ENCODE measurements around the gene KLHL33.

- no peak for TF ChIP-seq CTCF (IDR thresholded peaks at IDR 0.05; ENCODE audit: extremely low read depth in 1 of 2, insufficient read depth in 1 of 2, low read depth in 1 of 2, low read length in 2 of 2)
- no peak for TF ChIP-seq JUN (IDR thresholded peaks at IDR 0.05; ENCODE audit: borderline replicate concordance, insufficient read depth, insufficient read length, low read depth)
- TF ChIP-seq POLR2AphosphoS5 (IDR thresholded peaks at IDR 0.05; ENCODE audit: insufficient read depth, low read depth, low read length), result peak; percentile 75
- TF ChIP-seq GATA2 (IDR thresholded peaks at IDR 0.05; ENCODE audit: insufficient read depth, insufficient read length, low read depth, low read length), result no peak
- no peak for TF ChIP-seq EZH2 (IDR thresholded peaks at IDR 0.05; ENCODE audit: borderline replicate concordance, low read depth, low read length, severe bottlenecking)
- TF ChIP-seq POLR2A (IDR thresholded peaks at IDR 0.05; ENCODE audit: low read depth, low read length), result peak; percentile 78
- TF ChIP-seq FOS (IDR thresholded peaks at IDR 0.05; ENCODE audit: borderline replicate concordance, insufficient read depth, low read length), result no peak
- no peak for TF ChIP-seq MAX (IDR thresholded peaks at IDR 0.05; ENCODE audit: insufficient read depth, insufficient read length)
Observed at GRCh38 chr14:20412876-20413743, 22.9 kb downstream of the KLHL33 start, which contains the start of gene TEP1.
